Left ventricle myocardium inferior (tissue), 1 donor: ENCODE measurements around the gene RIN3. TPM values are rescaled to one million over a fixed set of nuclear protein-coding genes. Genes with fewer than 3 reads are reported as not detected.

Source experiments
- DNase-seq: peaks from one replicate; pipeline ENCODE4 v3.0.0-alpha.2; 2020
- H3K27ac ChIP-seq: fragments of 200-600 bp; replicated peaks from 2 replicates; pipeline ENCODE4 v1.8.0; 2021
- H3K27me3 ChIP-seq: fragments of 200-600 bp; 2 replicates; pipeline ENCODE4 v1.8.0; 2021; ENCODE audit warnings: low read depth
- H3K36me3 ChIP-seq: fragments of 200-600 bp; 2 replicates; pipeline ENCODE4 v1.8.0; 2021
- H3K4me1 ChIP-seq: fragments of 200-600 bp; 2 replicates; pipeline ENCODE4 v1.8.0; 2021
- H3K4me3 ChIP-seq: fragments of 200-600 bp; 2 replicates; pipeline ENCODE4 v1.8.0; 2021; ENCODE audit warnings: mild to moderate bottlenecking, moderate library complexity
- H3K9me3 ChIP-seq: fragments of 200-600 bp; replicated peaks from 2 replicates; pipeline ENCODE4 v1.8.0; 2021
- CTCF ChIP-seq: fragments of 200-600 bp; IDR thresholded peaks from 2 replicates; pipeline ENCODE4 v1.8.0; 2021; ENCODE audit warnings: antibody characterized with exemption, mild to moderate bottlenecking, borderline replicate concordance
- intact Hi-C: fragments of 100-400 bp; cut with micrococcal nuclease; formaldehyde crosslinking; loops from one replicate; pipeline ENCODE4 v1.11.0; 2022
- total RNA-seq: library from RNA; stranded (reverse); fragmentation: NEBNext Ultra II Directional; extraction: Animal tissue kit (Norgen Biotek cat#: 25700); gene quantifications from one replicate; pipeline ENCODE4 v1.2.1, GENCODE V29; 2021
- donor health status: DM: no; HTN: yes; CAD: no; lungs with severe emphysema.

RIN3 gene
- total RNA-seq, 1 donor from 2014 or later = 13.8 TPM

DNA sequence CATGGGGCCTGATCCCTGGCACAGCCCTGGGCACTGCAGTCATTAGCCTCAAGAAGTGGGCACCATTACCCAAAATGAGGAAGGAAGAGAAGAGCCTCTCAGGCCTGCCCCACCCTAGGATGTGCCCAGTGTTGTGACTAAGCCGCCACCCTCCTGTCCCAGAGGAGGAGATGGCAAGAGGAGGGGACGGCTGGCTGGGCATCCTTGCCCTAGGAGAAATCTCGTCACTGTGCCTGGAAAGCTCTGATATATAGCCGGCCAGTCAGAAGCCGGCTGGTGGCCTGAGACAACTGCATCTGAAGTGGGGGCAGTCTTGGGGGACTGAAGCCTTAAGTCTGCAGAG lies 119.7 kb downstream of the RIN3 start:
- no peak for DNase-seq
- Histone ChIP-seq H3K36me3 (no peaks in the 10 kb centered on the region), H3K4me1 (peaks cover 4% of the 10 kb centered on the region), H3K27ac (no peak overlapping the region), H3K9me3 (peaks cover 6% of the 10 kb centered on the region), H3K4me3 (no peak overlapping the region), H3K27me3 (no peaks in the 10 kb centered on the region)
- no peak for TF ChIP-seq CTCF
- intact Hi-C loops = no loop called here

GRCh38 chr14:92633724-92634123 lies 120.1 kb downstream of the RIN3 start:
- intact Hi-C loops = no loop called here
- no peaks in the 10 kb centered on the region for H3K27me3 ChIP-seq
- no peak overlapping the region for H3K4me3 ChIP-seq
- H3K36me3 ChIP-seq = no peaks in the 10 kb centered on the region
- peaks cover 1% of the 10 kb centered on the region for H3K9me3 ChIP-seq
- no peak for DNase-seq
- no peak for TF ChIP-seq CTCF
- H3K4me1 ChIP-seq = peaks cover 8% of the 10 kb centered on the region
- no peak overlapping the region for H3K27ac ChIP-seq

GRCh38 chr14:92635031-92635430 lies 121.5 kb downstream of the RIN3 start:
- intact Hi-C loops = no loop called here
- H3K4me1 ChIP-seq = peaks cover 15% of the 10 kb centered on the region
- no peaks in the 10 kb centered on the region for H3K27me3 ChIP-seq
- H3K27ac ChIP-seq = no peak overlapping the region
- TF ChIP-seq CTCF = no peak
- DNase-seq = no peak
- no peaks in the 10 kb centered on the region for H3K36me3 ChIP-seq
- H3K4me3 ChIP-seq = no peak overlapping the region
- no peaks in the 10 kb centered on the region for H3K9me3 ChIP-seq

DNA sequence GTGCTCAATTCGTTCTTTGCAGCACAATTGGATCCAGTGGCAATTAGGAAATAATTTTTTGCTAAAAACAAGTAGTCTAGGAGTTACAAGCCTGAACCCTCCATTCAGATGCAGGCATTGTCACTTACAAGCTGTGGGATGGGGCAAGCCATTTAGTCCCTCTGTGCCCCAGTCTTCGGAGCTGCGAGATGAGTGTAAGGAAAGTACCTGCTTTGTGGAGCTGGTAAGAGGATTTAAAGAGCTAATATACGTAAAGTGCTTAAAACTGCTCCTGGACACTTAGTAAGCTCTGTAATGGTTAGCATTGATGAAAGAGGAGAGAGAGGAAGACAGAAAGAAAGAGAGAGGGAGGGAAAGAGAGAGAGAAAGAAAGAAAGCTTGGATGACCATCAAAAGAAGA lies 122.3 kb downstream of the RIN3 start:
- Histone ChIP-seq H3K27ac (no peak overlapping the region), H3K4me3 (no peak overlapping the region), H3K27me3 (no peaks in the 10 kb centered on the region), H3K4me1 (peaks cover 15% of the 10 kb centered on the region), H3K36me3 (no peaks in the 10 kb centered on the region), H3K9me3 (no peaks in the 10 kb centered on the region)
- DNase-seq = no peak
- no peak for TF ChIP-seq CTCF
- intact Hi-C loops = no loop called here

- TF ChIP-seq CTCF = no peak
- no peak overlapping the region for H3K4me3 ChIP-seq
- no peaks in the 10 kb centered on the region for H3K27me3 ChIP-seq
- no peaks in the 10 kb centered on the region for H3K9me3 ChIP-seq
- no peak overlapping the region for H3K27ac ChIP-seq
- intact Hi-C loops = no loop called here
- peaks cover 15% of the 10 kb centered on the region for H3K4me1 ChIP-seq
- H3K36me3 ChIP-seq = peaks cover 8% of the 10 kb centered on the region
- no peak for DNase-seq
Measured at GRCh38 chr14:92637228-92637627, 123.6 kb downstream of the RIN3 start.

- no peak for DNase-seq
- H3K4me1 ChIP-seq = peaks cover 14% of the 10 kb centered on the region
- no peak overlapping the region for H3K4me3 ChIP-seq
- no peaks in the 10 kb centered on the region for H3K27me3 ChIP-seq
- no peak for TF ChIP-seq CTCF
- H3K36me3 ChIP-seq = peaks cover 12% of the 10 kb centered on the region
- H3K9me3 ChIP-seq = no peaks in the 10 kb centered on the region
- intact Hi-C loops = no loop called here
- H3K27ac ChIP-seq = no peak overlapping the region
Measured at GRCh38 chr14:92637864-92638263, 124.3 kb downstream of the RIN3 start.
